DOHH2 (cell line): ENCODE measurements around the gene RAB15.

ENCODE experiments used
- CTCF ChIP-seq: fragments of 200-600 bp; sonication (generic); IDR thresholded peaks from one replicate; pipeline ENCODE4 v1.5.1; 2014; ENCODE audit warnings: antibody characterized with exemption, mild to moderate bottlenecking, low read depth, low read length; ENCODE audit not compliant: poor library complexity, severe bottlenecking
- EZH2phosphoT487 ChIP-seq: fragments of 200-600 bp; sonication (generic); IDR thresholded peaks from 2 replicates; pipeline ENCODE4 v1.6.1; 2017; ENCODE audit warnings: borderline replicate concordance, mild to moderate bottlenecking, antibody characterized with exemption, low read length, moderate library complexity, mixed read lengths

- TF ChIP-seq CTCF (no peak), EZH2phosphoT487 (no peak)
Observed at GRCh38 chr14:64920465-64920864, 51.7 kb downstream of the RAB15 start.
